Vagina (tissue), 2 donors: ENCODE results near the gene GRIK3. TPM values are rescaled to one million over a fixed set of nuclear protein-coding genes. Genes with fewer than 3 reads are reported as not detected.
"Not testable (repeated sequence)": the region's sequence is repeated elsewhere in the genome, so short reads cannot be mapped to it uniquely, and the experiment has no call there.

Source experiments
- DNase-seq, 2 donors: peaks; one replicate each; pipeline ENCODE4 v3.0.0-alpha.2; 2017; ENCODE audit errors: extremely low spot score in 2 of 2
- H3K27ac ChIP-seq: fragments of 200-600 bp; sonication (generic); one replicate; pipeline ENCODE4 v1.5.1; 2019
- H3K27me3 ChIP-seq: fragments of 200-600 bp; sonication (generic); one replicate; pipeline ENCODE4 v1.5.1; 2019
- H3K36me3 ChIP-seq, 2 donors: fragments of 200-600 bp; sonication (generic); one replicate each; pipeline ENCODE4 v1.5.1; 2017 to 2019
- H3K4me1 ChIP-seq: fragments of 200-600 bp; sonication (generic); one replicate; pipeline ENCODE4 v1.5.1; 2019
- H3K4me3 ChIP-seq, 2 donors: fragments of 200-600 bp; sonication (generic); 1 replicate in 1 of 2; 2 replicates in 1 of 2; pipeline ENCODE4 v1.5.1; 2016 to 2019
- H3K9me3 ChIP-seq: fragments of 200-600 bp; sonication (generic); one replicate; pipeline ENCODE4 v1.5.1; 2019
- CTCF ChIP-seq, 3 experiments: fragments of 450-650 bp in 2 of 3; fragments of 200-600 bp in 1 of 3; sonication (generic) in 1 of 3; IDR thresholded peaks; one replicate each; pipeline ENCODE4 v1.5.1; 2017 to 2019; ENCODE audit warnings: antibody characterized with exemption in 3 of 3, mild to moderate bottlenecking in 2 of 3, moderate library complexity in 2 of 3
- POLR2A ChIP-seq, 2 donors: fragments of 450-650 bp; IDR thresholded peaks; one replicate each; pipeline ENCODE4 v1.6.1; 2017; ENCODE audit warnings: antibody characterized with exemption in 2 of 2, mild to moderate bottlenecking in 2 of 2, moderate library complexity in 2 of 2
- POLR2AphosphoS5 ChIP-seq, 2 donors: sonication (generic); formaldehyde crosslinking; IDR thresholded peaks; one replicate each; pipeline ENCODE4 v1.9.0; 2017; ENCODE audit warnings: antibody characterized with exemption in 2 of 2, mild to moderate bottlenecking in 2 of 2, low read depth in 1 of 2; ENCODE audit not compliant: insufficient read depth in 1 of 2
- intact Hi-C: fragments of 100-400 bp; cut with DNase I; formaldehyde crosslinking; loops from one replicate; pipeline ENCODE4 v1.15.1; 2023
- total RNA-seq: library from RNA; depleted of rRNA; stranded (reverse); fragments of >200 nt; gene quantifications from one replicate; pipeline ENCODE4 v1.2.3, GENCODE V29; 2016

Gene GRIK3
- total RNA-seq, 1 donor from 2014 or later, result 0.74 TPM

DNA sequence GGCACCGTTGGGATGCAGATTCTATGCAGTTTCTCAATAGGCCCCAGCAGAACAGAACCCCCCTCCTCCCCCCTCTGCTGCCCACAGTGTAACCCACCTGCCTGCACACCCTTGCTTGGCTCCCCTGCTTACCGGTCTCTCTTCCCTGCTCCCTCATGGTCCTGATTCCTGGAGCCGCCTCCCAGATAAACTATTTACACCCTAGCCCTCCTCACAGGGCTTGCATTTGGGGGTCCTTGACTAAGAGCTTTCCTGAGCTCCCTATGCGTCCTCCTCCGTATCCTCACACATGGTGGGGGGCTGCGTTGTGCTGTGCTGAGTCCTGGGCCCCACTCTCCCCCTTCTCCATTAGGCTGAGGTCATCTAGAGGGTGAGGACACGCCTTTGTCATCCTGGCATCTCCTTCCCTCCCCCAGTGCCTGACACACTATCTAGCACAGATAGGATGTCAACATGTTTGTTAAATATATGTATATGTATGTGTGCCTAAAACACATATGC lies 121.9 kb downstream of the GRIK3 start:
- TF ChIP-seq POLR2AphosphoS5 (IDR thresholded peaks at IDR 0.05; ENCODE audit: insufficient read depth in 1 of 2, low read depth in 1 of 2) (no peak), CTCF (IDR thresholded peaks at IDR 0.05) (no peak)
- Histone ChIP-seq H3K4me3 (no peak overlapping the region), H3K27me3 (no peaks in the 10 kb centered on the region), H3K27ac (no peak overlapping the region), H3K4me1 (no peaks in the 10 kb centered on the region), H3K36me3 (no peaks in the 10 kb centered on the region), H3K9me3 (no peaks in the 10 kb centered on the region)
- peak; percentile 44 to 90 for DNase-seq
- intact Hi-C loops, result no loop called here

DNA sequence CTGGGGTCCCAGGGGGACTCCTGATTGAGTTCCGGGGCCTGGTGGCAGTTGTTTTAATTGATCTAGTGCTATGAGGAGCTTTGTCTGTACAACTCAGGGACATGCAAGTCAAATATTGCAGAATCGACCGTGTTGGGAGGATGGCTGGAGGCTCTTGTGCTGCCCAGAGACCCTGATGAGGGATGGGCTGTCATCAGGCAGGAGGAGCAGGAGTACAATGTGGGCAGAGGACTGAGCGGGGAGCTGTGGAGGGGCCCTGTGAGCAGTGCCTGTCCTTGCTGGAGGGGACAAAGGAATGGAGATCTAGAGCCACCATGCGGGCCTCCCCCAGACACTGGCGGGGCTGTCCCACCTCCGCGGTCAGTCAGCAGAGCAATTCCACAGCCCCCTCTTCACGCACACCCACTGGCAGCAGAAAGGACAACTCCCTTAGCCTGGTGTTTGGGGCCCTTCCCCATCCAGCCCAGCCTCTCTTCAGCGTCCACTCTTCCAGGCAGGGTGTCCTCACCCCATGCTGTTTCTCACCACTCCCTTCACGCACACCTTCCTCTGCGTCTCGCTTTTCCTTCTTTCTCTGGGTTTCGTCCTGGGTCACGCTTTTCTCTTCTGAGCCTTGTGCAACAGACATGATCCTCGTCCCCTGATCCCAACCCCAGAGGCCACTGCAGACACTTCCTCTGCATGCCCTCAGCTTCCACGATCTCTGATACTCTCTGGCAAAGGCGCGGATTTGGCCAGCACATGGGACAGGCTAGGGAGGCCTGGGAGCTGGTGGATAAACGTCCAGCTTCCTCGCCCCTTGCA lies 122.6 kb downstream of the GRIK3 start:
- DNase-seq, result peak; percentile 52 to 61
- intact Hi-C loops, result no loop called here
- H3K27ac ChIP-seq, result no peak overlapping the region
- no peak overlapping the region for H3K4me3 ChIP-seq
- no peaks in the 10 kb centered on the region for H3K27me3 ChIP-seq
- no peak for TF ChIP-seq CTCF (IDR thresholded peaks at IDR 0.05)
- TF ChIP-seq POLR2AphosphoS5 (IDR thresholded peaks at IDR 0.05; ENCODE audit: insufficient read depth in 1 of 2, low read depth in 1 of 2), result no peak
- TF ChIP-seq POLR2A (IDR thresholded peaks at IDR 0.05), result no peak
- H3K4me1 ChIP-seq, result no peaks in the 10 kb centered on the region
- no peaks in the 10 kb centered on the region for H3K9me3 ChIP-seq
- H3K36me3 ChIP-seq, result no peaks in the 10 kb centered on the region

DNA sequence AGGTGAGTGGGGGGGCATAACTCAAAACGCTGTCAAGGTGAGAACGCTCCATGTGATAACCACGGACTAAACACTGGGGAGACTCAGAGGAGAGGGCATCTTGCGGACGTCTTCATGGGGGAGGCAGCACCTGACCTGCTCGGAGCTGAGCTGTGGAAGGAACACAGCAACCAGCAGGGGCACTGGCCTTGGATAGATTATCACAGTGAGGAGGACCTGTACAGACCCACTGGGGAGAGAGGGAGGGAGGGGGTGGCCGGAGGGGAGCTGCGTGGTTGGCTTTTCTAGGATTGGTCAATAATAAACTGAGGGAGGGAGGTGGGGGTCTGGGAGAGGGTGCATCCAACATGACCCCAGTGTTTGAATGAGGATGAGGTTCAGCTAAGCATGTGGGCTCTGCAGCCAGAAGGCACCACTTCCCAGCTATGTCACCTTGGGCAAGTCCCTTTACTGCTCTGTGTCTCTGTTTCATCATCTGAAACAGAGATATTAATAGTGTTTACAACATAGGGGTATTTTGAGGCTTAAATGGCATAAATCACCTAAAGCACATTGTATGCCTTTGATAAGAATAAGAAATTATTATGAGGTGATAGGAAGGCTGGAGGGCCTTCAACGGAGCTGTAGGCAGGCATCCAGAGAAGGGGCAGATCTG lies 123.3 kb downstream of the GRIK3 start:
- TF ChIP-seq POLR2A (IDR thresholded peaks at IDR 0.05) (no peak), POLR2AphosphoS5 (IDR thresholded peaks at IDR 0.05; ENCODE audit: insufficient read depth in 1 of 2, low read depth in 1 of 2) (no peak), CTCF (IDR thresholded peaks at IDR 0.05) (no peak)
- no peaks in the 10 kb centered on the region for H3K9me3 ChIP-seq
- no peak overlapping the region for H3K4me3 ChIP-seq
- intact Hi-C loops, result no loop called here
- no peak overlapping the region for H3K27ac ChIP-seq
- no peaks in the 10 kb centered on the region for H3K36me3 ChIP-seq
- peak; percentile 56 to 91 for DNase-seq
- no peaks in the 10 kb centered on the region for H3K27me3 ChIP-seq
- H3K4me1 ChIP-seq, result no peaks in the 10 kb centered on the region

GRCh38 chr1:36909946-36910725 lies 124.2 kb downstream of the GRIK3 start:
- intact Hi-C loops, result no loop called here
- peak; percentile 42 to 72 for DNase-seq
- no peaks in the 10 kb centered on the region for H3K9me3 ChIP-seq
- H3K4me3 ChIP-seq, result no peak overlapping the region
- no peaks in the 10 kb centered on the region for H3K4me1 ChIP-seq
- TF ChIP-seq CTCF (IDR thresholded peaks at IDR 0.05), result no peak
- no peak for TF ChIP-seq POLR2A (IDR thresholded peaks at IDR 0.05)
- TF ChIP-seq POLR2AphosphoS5 (IDR thresholded peaks at IDR 0.05; ENCODE audit: insufficient read depth in 1 of 2, low read depth in 1 of 2), result no peak
- no peaks in the 10 kb centered on the region for H3K36me3 ChIP-seq
- no peaks in the 10 kb centered on the region for H3K27me3 ChIP-seq
- H3K27ac ChIP-seq, result no peak overlapping the region

- DNase-seq, result peak; percentile 32 to 52
- intact Hi-C loops, H3K9me3 ChIP-seq, H3K27ac ChIP-seq, H3K4me1 ChIP-seq, H3K27me3 ChIP-seq, H3K36me3 ChIP-seq, H3K4me3 ChIP-seq: not testable (repeated sequence)
Observed at GRCh38 chr1:36909359-36909758, 125.0 kb downstream of the GRIK3 start.
